Immature natural killer cell (primary cell): ENCODE data around the gene UNKL. TPM values are rescaled to one million over a fixed set of nuclear protein-coding genes. Genes with fewer than 3 reads are reported as not detected.

Experiments
- DNase-seq, 3 donors: peaks; one replicate each; pipeline ENCODE4 v3.0.0; 2022; ENCODE audit warnings: mixed read lengths in 1 of 3
- H3K27ac Mint-ChIP-seq, 6 donors: one replicate each; pipeline ENCODE4 v1.8.0; 2020; ENCODE audit warnings: mixed read lengths in 6 of 6, mild to moderate bottlenecking in 5 of 6, inconsistent platforms in 4 of 6, moderate library complexity in 3 of 6
- H3K27me3 Mint-ChIP-seq, 3 donors: one replicate each; pipeline ENCODE4 v1.8.0; 2020 to 2021; ENCODE audit warnings: low read depth in 3 of 3, mild to moderate bottlenecking in 3 of 3, mixed read lengths in 3 of 3, moderate library complexity in 3 of 3, inconsistent platforms in 1 of 3
- H3K36me3 Mint-ChIP-seq, 3 donors: one replicate each; pipeline ENCODE4 v1.8.0; 2020; ENCODE audit warnings: mixed read lengths in 3 of 3, inconsistent platforms in 2 of 3, mild to moderate bottlenecking in 2 of 3
- H3K4me1 Mint-ChIP-seq, 2 donors: one replicate each; pipeline ENCODE4 v1.8.0; 2020; ENCODE audit warnings: inconsistent platforms in 2 of 2, mild to moderate bottlenecking in 2 of 2, mixed read lengths in 2 of 2, moderate library complexity in 1 of 2
- H3K4me3 Mint-ChIP-seq, 5 donors: one replicate each; pipeline ENCODE4 v1.8.0; 2020; ENCODE audit warnings: mild to moderate bottlenecking in 5 of 5, mixed read lengths in 5 of 5, inconsistent platforms in 3 of 5, moderate library complexity in 3 of 5
- H3K9me3 Mint-ChIP-seq, 6 donors: one replicate each; pipeline ENCODE4 v1.8.0; 2020; ENCODE audit warnings: mild to moderate bottlenecking in 6 of 6, mixed read lengths in 6 of 6, inconsistent platforms in 4 of 6, moderate library complexity in 3 of 6
- polyA plus RNA-seq, 3 donors: library from polyadenylated mRNA; unstranded; fragments of 300-500 nt; fragmentation: Illumina TruSeq; gene quantifications; one replicate each; pipeline ENCODE4 v1.2.3, GENCODE V29; 2021

UNKL gene
- polyA plus RNA-seq, 3 donors from 2014 or later = 1.0 to 14.5 (median 5.9) TPM

DNA sequence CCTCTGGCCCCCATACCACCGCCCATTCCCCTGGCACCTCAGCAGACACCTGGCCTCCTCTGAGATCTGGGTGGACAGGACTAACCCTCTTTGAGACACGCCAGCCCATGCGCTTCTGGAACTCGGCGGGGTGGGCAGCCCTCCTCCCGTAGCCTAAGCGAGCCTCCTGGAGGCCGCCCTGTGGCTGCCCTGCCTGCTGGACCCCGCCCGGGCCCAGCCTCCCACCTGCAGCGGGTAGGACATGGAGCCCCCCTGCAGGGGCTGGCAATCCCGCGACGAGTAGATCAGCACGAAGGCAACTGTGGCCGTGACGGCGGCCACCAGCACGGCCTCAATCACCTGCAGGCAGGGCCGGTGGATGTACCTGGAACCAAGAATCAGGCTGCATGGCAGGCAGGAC lies 38.0 kb upstream of the UNKL start:
- Mint-ChIP-seq H3K36me3 (peaks cover 0 to 3% (median 0%) of the 10 kb centered on the region in 3 donors), H3K27ac (no peak overlapping the region), H3K27me3 (peaks cover 0 to 2% (median 2%) of the 10 kb centered on the region in 3 donors), H3K4me3 (no peak overlapping the region), H3K4me1 (peaks cover 18 to 27% of the 10 kb centered on the region in 2 donors), H3K9me3 (no peaks in the 10 kb centered on the region)
- DNase-seq = no peak

DNA sequence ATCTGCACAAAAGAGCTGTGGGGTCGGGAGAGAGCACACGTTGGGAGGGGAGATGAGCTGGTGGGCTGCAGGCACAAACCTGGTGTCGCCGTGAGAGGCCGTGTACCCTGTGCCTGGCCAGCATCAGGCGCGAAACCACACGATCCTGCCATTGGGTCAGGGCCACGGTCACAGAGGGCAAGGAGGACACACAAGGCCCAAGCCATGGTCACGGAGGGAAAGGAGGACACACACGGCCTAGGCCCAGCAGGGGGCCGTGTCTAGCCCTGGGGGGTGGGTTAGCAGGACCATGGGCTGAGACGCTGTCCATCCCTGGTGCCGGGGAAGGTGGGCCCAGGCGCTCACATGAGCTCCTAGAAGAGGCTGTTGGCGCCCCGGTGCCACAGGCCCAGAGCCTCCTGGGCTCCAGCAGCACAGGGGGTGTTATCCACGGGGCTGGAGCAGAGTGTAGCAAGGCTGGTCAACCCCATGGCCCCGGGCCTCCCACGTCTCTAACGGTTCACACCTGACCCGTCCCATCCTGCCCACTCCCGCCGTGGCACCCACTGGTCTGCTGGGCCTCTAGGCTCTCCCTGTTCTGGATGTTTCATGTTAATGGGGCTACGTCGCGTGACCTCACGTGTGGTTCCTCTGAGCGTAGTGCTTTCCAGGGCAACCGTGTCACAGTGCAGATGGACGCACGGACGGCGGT lies 37.3 kb upstream of the UNKL start:
- peaks cover 18 to 27% of the 10 kb centered on the region in 2 donors for H3K4me1 Mint-ChIP-seq
- H3K27me3 Mint-ChIP-seq = peaks cover 0 to 2% (median 2%) of the 10 kb centered on the region in 3 donors
- DNase-seq = no peak
- H3K36me3 Mint-ChIP-seq = peaks cover 0 to 3% (median 0%) of the 10 kb centered on the region in 3 donors
- no peaks in the 10 kb centered on the region for H3K9me3 Mint-ChIP-seq
- H3K27ac Mint-ChIP-seq = peak overlapping the region in 2 of 6 donors; percentile 69 to 74
- no peak overlapping the region for H3K4me3 Mint-ChIP-seq

DNA sequence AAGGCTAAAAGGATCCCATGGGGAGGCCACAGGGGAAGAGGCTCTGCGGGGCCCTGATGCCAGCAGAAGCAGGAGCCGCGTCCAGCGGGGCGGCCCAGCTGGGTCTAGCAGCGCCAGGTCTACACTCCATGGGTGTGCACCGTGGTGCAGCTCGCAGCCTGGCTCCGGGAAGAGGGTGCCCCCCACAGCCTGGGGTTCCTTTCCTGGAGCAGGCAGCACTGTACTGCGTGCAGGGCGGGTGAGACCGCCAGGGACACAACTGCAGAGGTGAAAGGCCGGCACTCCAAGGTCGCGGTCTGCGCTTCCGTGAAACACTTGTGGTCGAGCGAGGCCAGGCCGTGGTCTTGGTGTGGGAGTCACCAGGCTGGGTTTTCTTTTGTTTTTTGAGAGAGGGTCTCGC lies 36.3 kb upstream of the UNKL start:
- Mint-ChIP-seq H3K4me3 (no peak overlapping the region), H3K9me3 (no peaks in the 10 kb centered on the region), H3K27me3 (peaks cover 0 to 2% (median 2%) of the 10 kb centered on the region in 3 donors), H3K36me3 (peaks cover 0 to 3% (median 0%) of the 10 kb centered on the region in 3 donors), H3K4me1 (peaks cover 18 to 31% of the 10 kb centered on the region in 2 donors), H3K27ac (no peak overlapping the region)
- DNase-seq = no peak

DNA sequence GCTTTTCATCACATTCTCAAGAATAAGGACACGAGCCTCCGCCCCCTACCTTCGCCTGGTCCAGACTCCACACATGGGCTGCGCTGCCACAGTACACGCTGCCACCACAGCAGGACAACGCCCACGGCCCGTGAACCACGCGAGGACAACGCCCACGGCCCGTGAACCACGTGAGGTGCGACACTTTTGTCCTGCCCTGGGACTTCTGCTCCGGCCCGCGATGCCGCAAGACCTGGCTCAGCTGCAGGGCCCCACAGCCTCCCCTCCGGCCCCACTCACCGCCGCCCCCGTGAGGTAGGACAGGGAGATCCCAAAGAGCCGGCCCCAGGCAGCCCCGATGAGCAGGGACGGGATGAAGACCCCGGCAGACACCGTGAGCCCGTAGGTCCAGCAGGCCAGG lies 35.7 kb upstream of the UNKL start:
- DNase-seq = peak in 1 of 3 donors; percentile 31
- Mint-ChIP-seq H3K9me3 (no peaks in the 10 kb centered on the region), H3K27me3 (peaks cover 0 to 2% (median 2%) of the 10 kb centered on the region in 3 donors), H3K4me3 (peak overlapping the region in 2 of 5 donors; percentile 18 to 65), H3K4me1 (peaks cover 18 to 33% of the 10 kb centered on the region in 2 donors), H3K27ac (peak overlapping the region in 3 of 6 donors; percentile 53 to 87 (median 71)), H3K36me3 (peaks cover 0 to 3% (median 0%) of the 10 kb centered on the region in 3 donors)

DNA sequence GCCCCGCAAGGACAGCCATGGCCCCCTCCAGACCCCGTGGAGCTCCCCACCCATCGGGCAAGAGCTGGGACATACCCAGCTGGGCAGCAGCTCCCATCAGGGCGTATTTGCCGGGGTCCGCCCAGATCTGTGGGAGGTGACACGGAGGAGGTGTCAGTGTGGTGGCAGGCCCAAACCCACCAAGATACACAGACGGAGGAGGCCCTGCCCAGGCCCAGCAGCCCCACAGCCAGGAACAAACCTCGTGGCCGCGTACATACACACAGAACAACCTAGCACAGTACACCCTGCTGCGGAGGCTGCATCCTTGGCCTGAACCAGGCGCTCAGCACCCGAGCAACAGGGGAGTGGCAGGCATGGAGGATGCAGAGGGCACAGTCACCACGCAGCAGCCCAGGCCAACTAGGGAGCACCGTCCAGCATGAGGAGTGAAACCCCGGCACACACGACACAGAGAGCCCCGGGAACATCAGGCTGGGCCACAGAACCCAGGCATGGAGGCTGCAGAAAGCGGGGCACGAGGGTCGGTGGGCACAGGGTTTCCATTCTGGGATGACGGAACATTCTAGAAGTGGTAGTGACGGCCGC lies 34.8 kb upstream of the UNKL start:
- Mint-ChIP-seq H3K27ac (peak overlapping the region in 2 of 6 donors; percentile 61 to 71), H3K4me1 (peaks cover 18 to 35% of the 10 kb centered on the region in 2 donors), H3K27me3 (peaks cover 0 to 2% (median 1%) of the 10 kb centered on the region in 3 donors), H3K9me3 (no peaks in the 10 kb centered on the region), H3K4me3 (peak overlapping the region in 1 of 5 donors; percentile 65), H3K36me3 (peaks cover 0 to 3% (median 0%) of the 10 kb centered on the region in 3 donors)
- DNase-seq = no peak

DNA sequence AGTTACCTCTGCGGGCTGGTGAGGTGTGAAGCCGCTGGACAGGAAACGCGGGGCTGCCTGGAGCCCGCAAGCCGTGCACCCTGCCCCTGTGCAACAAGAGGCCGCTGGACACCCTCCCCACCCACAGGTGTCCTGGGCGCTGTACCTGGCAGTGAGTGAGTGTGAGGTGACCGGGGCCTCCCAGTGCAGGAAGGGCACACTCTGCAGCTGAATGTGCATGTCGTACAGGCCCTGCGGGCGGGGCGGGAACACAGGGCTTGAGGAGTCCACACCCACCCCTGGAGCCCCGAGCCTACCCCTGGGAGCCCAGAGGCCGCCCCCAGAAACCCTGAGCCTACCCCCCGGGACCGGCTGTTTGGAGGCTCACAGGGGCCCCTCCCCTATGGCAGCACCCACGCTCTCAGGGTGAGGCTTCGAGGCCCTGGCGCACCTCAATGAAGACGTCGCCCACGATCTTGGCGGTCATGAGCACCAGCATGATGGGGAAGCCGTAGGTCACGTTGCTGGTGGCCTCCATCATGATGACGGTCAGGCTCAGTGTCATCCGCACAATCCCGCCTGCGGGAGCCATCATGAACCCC lies 34.1 kb upstream of the UNKL start:
- Mint-ChIP-seq H3K4me3 (peak overlapping the region in 1 of 5 donors; percentile 24), H3K27me3 (peaks cover 0 to 2% (median 0%) of the 10 kb centered on the region in 3 donors), H3K36me3 (peaks cover 0 to 3% (median 0%) of the 10 kb centered on the region in 3 donors), H3K27ac (peak overlapping the region in 2 of 6 donors; percentile 69 to 74), H3K4me1 (peaks cover 14 to 33% of the 10 kb centered on the region in 2 donors), H3K9me3 (no peaks in the 10 kb centered on the region)
- no peak for DNase-seq

DNA sequence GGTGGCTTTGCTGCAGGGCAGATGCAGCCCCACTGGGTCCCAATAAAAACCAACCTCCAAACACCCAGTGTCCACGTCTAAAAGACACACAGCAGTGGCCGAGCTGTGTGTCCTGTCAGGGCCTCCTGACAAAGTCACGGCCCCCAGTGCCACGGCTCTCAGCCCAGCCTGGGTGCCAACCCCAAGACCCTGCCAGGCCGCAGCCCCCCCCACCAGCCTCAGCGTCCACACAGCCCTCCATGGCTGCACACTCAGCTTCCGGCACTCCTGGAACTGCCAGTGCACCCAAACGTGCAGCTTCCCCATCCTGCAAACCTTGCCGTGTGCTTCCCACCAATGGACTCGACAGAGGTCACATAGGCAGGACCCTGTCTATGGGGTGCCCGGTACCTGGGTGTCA lies 33.5 kb upstream of the UNKL start:
- DNase-seq = no peak
- Mint-ChIP-seq H3K9me3 (no peaks in the 10 kb centered on the region), H3K27me3 (peaks cover 0 to 2% (median 2%) of the 10 kb centered on the region in 3 donors), H3K4me3 (no peak overlapping the region), H3K27ac (peak overlapping the region in 3 of 6 donors; percentile 68 to 74 (median 69)), H3K4me1 (peaks cover 11 to 31% of the 10 kb centered on the region in 2 donors), H3K36me3 (peaks cover 0 to 3% (median 0%) of the 10 kb centered on the region in 3 donors)

DNA sequence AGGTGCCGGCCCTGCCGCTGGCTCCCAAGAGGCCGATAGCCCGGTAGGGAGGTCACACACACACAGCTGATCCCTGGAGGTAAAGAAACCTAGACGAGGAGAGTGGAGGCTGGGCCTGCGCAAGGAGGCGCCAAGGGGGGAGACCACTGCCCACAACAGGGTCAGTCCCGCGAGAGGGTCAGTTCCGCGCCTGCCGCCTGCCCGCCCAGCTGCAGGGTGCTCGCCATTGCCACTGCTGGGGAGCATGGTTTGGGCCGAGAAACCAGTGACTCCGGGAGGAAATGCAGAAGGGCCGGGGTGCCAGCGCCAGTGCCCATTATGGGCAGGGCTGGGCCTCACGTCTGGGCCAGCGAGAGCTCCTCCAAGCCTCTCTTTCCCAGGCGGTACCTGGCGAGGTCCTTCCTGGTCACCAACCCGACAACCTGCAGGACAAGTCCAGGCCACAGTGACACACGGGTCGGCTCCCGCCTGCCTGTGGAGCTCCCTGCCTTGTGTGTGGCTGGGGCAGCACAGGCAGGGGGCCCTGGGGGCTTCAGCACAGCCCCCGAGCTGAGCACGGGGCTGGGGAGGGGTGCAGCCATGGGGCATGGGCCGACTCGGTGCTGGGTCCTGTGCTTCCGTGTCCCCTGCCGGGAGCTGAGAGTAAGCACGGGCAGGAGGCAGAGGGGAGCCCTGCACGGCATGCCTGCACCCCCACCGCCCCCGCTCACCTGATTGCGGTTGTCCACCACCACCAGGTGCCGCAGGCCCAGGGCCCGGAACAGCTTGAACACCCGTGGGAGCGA lies 32.0 kb upstream of the UNKL start:
- Mint-ChIP-seq H3K27ac (peak overlapping the region in 1 of 6 donors; percentile 64), H3K36me3 (peaks cover 0 to 3% (median 0%) of the 10 kb centered on the region in 3 donors), H3K4me3 (no peak overlapping the region), H3K27me3 (peaks cover 0 to 2% (median 2%) of the 10 kb centered on the region in 3 donors), H3K9me3 (no peaks in the 10 kb centered on the region), H3K4me1 (peaks cover 11 to 30% of the 10 kb centered on the region in 2 donors)
- no peak for DNase-seq

DNA sequence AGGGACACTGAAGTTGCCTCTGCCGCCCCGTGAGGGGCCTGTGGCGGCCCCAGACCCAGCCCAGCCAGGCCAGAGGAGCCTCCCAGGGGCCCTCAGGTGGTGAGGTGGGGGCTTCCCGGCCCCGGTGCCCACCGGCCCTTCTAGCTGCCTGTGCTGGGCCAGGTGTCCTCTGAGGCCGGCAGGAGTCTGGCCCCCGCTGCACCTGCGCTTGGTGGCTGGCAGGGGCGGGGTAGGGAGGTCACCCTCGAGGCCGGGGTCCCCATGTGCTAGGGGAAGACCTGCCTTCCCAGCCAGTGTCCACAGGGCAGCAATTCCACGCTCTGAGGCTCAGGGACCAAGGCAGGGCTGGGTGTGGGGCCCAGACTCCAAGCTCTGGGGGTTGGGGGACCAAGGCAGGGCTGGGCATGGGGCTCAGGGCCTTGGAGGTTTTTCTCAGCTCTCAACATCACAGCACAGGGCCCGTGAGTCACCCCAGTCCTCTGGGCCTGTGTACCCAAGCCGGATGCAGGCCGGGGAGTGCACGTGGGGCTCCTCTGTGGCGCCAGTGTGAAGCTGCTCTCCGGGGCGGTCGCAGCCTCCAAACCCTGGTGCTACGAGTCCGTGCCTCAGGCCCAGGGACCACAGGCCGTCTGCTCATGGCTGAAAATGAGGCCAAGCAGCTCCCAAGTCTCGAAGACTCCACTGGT lies 31.2 kb upstream of the UNKL start:
- peaks cover 0 to 3% (median 0%) of the 10 kb centered on the region in 3 donors for H3K36me3 Mint-ChIP-seq
- H3K4me1 Mint-ChIP-seq = peaks cover 11 to 29% of the 10 kb centered on the region in 2 donors
- H3K27me3 Mint-ChIP-seq = peaks cover 0 to 2% (median 2%) of the 10 kb centered on the region in 3 donors
- peak; percentile 16 to 23 (median 20) for DNase-seq
- H3K9me3 Mint-ChIP-seq = no peaks in the 10 kb centered on the region
- peak overlapping the region in 3 of 6 donors; percentile 31 to 90 (median 45) for H3K27ac Mint-ChIP-seq
- H3K4me3 Mint-ChIP-seq = peak overlapping the region in 1 of 5 donors; percentile 54

DNA sequence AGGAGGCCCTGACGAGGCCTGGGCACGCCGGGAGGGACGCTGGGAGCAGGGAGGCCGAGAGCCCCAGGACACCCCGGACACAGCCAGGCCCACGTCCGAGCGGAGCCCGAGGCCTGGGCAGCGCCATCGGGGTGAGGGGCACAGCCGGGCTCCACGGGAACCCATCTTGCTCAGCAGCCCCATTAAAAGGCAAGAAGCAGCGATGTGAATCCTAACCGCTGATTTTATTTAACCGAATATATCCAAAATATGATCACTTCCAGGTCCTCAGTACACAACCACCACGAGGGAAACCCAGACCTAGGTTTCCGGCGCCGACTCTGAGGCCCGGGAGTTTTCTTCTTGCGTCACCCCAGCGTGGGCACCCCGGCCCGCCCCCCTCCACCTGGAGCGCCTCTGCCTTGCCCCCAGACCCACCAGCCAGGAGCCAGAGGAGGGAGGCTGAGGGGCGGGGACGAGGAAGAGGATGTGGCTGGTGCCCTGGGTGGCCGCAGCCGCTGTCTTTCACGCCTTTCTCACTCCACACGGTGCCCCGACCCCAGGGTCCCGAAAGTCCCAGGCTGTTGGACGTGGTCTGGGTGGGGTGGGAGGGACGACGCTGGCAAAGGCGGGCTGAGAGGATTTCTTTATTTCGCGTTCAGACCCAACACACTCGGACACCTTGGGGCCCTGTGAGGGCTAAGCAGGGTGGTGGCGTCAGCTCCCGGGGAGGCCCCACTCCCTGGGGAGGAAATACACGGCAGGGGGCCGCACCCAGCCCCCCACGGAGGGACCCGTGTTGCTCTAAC lies 30.4 kb upstream of the UNKL start:
- H3K4me1 Mint-ChIP-seq = peaks cover 6 to 24% of the 10 kb centered on the region in 2 donors
- no peaks in the 10 kb centered on the region for H3K9me3 Mint-ChIP-seq
- H3K36me3 Mint-ChIP-seq = no peaks in the 10 kb centered on the region
- peak overlapping the region in 2 of 5 donors; percentile 29 to 38 for H3K4me3 Mint-ChIP-seq
- DNase-seq = peak; percentile 17 to 35 (median 19)
- peaks cover 0 to 2% (median 0%) of the 10 kb centered on the region in 3 donors for H3K27me3 Mint-ChIP-seq
- H3K27ac Mint-ChIP-seq = peak overlapping the region in 2 of 6 donors; percentile 56 to 90

DNA sequence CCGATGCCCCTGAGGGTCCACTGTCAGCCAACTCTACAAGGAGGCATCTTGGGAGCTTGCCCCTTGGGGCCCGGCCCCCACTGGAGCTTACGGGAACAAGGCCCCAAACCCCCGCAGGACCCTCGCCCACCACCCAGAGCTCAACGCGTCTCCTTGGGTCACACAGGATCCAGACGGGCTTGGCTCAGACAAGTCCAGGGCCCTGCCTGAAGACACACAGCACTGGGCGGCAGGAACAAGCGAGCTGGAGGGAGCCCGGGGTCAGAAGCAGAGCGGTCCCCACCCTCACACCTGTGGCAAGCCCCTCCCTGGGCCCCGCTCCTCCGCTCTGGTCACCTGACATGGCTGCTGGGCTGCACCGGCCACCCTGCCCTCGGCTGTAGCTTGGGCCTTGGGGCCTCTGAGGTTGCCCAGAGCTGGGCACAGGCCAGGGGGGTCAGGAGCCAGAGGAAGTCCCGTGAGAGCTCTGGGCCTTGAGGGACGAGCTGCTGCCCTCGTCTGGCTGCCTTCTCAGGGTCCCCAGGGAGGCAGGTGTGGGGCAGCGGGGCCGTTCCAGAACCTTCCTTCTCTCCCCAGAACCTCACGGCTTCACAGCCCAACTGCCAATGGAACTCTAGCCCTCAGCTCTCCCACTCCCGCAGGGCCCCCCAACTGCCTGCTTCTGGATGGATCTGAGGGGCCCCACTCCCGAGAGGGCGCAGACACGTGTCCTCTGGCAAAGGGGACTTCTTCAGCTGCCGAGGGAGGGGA lies 29.7 kb upstream of the UNKL start, which contains the start of gene CCDC154:
Gene CCDC154 (minus strand): TSS at position 577 of the 750 bp plus-strand sequence. CDS start 234 bp downstream, at position 343.
- H3K36me3 Mint-ChIP-seq = no peaks in the 10 kb centered on the region
- peaks cover 0 to 17% of the 10 kb centered on the region in 2 donors for H3K4me1 Mint-ChIP-seq
- H3K4me3 Mint-ChIP-seq = peak within 1 kb of the TSS in 2 of 5 donors; percentile 29 to 38
- peak within 1 kb of the TSS in 2 of 6 donors; percentile 56 to 90 for H3K27ac Mint-ChIP-seq
- no peak for DNase-seq
- peaks cover 0 to 2% (median 0%) of the 10 kb centered on the region in 3 donors for H3K27me3 Mint-ChIP-seq
- H3K9me3 Mint-ChIP-seq = no peaks in the 10 kb centered on the region
